ENCODE measurements around the gene PARVG. TPM values are rescaled to one million over a fixed set of nuclear protein-coding genes. Genes with fewer than 3 reads are reported as not detected.

The PARVG gene
- total and polyA plus RNA-seq, 10 of the 15 experiments (the other 5 are each of a cell fraction or from before 2014, with no cell fraction given) = 6.3 to 123 (median 71.9) TPM

- DNase-seq (ENCODE audit: low read depth, low spot score) (no peak), ATAC-seq (no peak), FAIRE-seq (no peak)
- in situ Hi-C loops (cut with MboI) (no loop called here), intact Hi-C loops (cut with micrococcal nuclease; ENCODE audit: unreplicated experiment) (no loop called here)
- peaks cover 0 to 2% of the 10 kb centered on the region in 2 experiments; a peak in 1 of 4 replicates for H3K36me3 ChIP-seq (ENCODE audit: control insufficient read depth in 2 of 2, insufficient read depth in 2 of 2, low read length in 1 of 2)
- RAD21 ChIA-PET (ENCODE audit: unreplicated experiment) = no interaction called here
- no peak overlapping the region for H3K9ac ChIP-seq (ENCODE audit: control insufficient read depth, insufficient read depth, low read length)
- no peak overlapping the region for H3K4me3 ChIP-seq
- no peak overlapping the region for H3K27ac ChIP-seq (ENCODE audit: control insufficient read depth, insufficient read depth)
- H2AFZ ChIP-seq (ENCODE audit: control insufficient read depth, low read depth, low read length) = no peak overlapping the region
- SMC1A ChIA-PET (ENCODE audit: uncharacterized antibody, unreplicated experiment) = interaction anchor here (0.8 kb wide), 1 partner anchor 99 kb away, joined by 3 read pairs; no protein-coding TSS in a partner anchor
- TF ChIP-seq EGR1 (IDR thresholded peaks at IDR 0.05; ENCODE audit: borderline replicate concordance in 1 of 2, low read depth in 2 of 2, low read length in 2 of 2) = 0 out of 3 replicates have a peak, but pooled peaks of 1 of the 2 experiments have one; percentile 12
- no peak for TF ChIP-seq TCF3 (IDR thresholded peaks at IDR 0.05; ENCODE audit: borderline replicate concordance, insufficient read depth, low read depth, low read length)
- peak; percentile 65; the same call in 1 of the 2 replicates for TF ChIP-seq PML (IDR thresholded peaks at IDR 0.05; ENCODE audit: low read length)
- BruUV-seq (replicated peaks) = no TSS peak
- H3K4me1 ChIP-seq (ENCODE audit: control insufficient read depth, insufficient read depth, low read length) = peaks cover 17% of the 10 kb centered on the region
- 71% methylated on average over 4 of the region's 4 CpGs for WGBS (ENCODE audit: insufficient coverage, insufficient replicate concordance, low lambda C conversion rate, missing lambda C conversion rate)
- H3K9me3 ChIP-seq (replicated peaks; ENCODE audit: control insufficient read depth, insufficient read depth, low read length) = no peaks in the 10 kb centered on the region
- no peaks in the 10 kb centered on the region for H3K27me3 ChIP-seq (replicated peaks in 1 of 2; ENCODE audit: control insufficient read depth in 2 of 2, insufficient read depth in 2 of 2, low read length in 1 of 2)
- no peak overlapping the region for H3K4me2 ChIP-seq (ENCODE audit: control insufficient read depth, insufficient read depth)
- CTCF ChIA-PET = no interaction called here
- H3K79me2 ChIP-seq (ENCODE audit: control insufficient read depth, insufficient read depth, low read length) = peaks cover 9% of the 10 kb centered on the region
- no peaks in the 10 kb centered on the region for H4K20me1 ChIP-seq (ENCODE audit: control insufficient read depth, insufficient read depth)
- POLR2A ChIA-PET = no interaction called here
These were observed 6.0 kb downstream of the PARVG start for GRCh38 chr22:44186737-44187136.

DNA sequence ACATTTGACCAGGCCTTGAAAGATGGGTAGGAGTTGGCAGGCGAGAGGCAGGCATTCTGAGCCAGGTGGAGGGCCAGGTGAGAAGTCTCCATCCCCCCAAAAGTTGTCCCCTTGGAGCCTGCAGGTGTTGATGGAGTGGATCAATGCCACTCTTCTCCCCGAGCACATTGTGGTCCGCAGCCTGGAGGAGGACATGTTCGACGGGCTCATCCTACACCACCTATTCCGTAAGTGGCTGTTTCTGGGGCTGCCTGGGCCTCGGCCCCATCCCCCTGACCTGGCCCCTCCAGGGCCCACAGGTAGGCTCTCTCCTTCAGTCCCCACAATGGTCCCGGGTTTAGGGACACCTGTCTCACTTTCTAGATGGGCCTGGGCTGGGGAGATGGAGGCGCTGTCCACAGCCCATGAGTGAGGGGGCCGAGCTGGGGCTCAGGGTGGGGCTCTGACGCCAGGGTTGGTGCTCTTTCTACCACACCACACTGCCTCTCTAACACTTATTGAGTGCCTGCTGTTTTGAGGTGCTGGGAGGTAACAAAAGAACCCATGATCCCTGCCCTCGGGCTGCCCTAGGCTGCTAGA lies 7.0 kb downstream of the PARVG start:
- H4K20me1 ChIP-seq (ENCODE audit: control insufficient read depth, insufficient read depth) = no peaks in the 10 kb centered on the region
- ATAC-seq (no peak), FAIRE-seq (no peak), DNase-seq (ENCODE audit: low read depth, low spot score) (no peak)
- H3K9me3 ChIP-seq (replicated peaks; ENCODE audit: control insufficient read depth, insufficient read depth, low read length) = no peaks in the 10 kb centered on the region
- H3K79me2 ChIP-seq (ENCODE audit: control insufficient read depth, insufficient read depth, low read length) = peaks cover under 1% of the 10 kb centered on the region; the same call in 1 of the 2 replicates
- CTCF ChIA-PET = no interaction called here
- peaks cover 0 to 2% of the 10 kb centered on the region in 2 experiments; a peak in 1 of 4 replicates for H3K36me3 ChIP-seq (ENCODE audit: control insufficient read depth in 2 of 2, insufficient read depth in 2 of 2, low read length in 1 of 2)
- no peak for TF ChIP-seq KLF5 (IDR thresholded peaks at IDR 0.05; ENCODE audit: partially characterized antibody)
- TF ChIP-seq RCOR1 (conservative IDR thresholded peaks at IDR 0.05; ENCODE audit: low read depth, low read length) = no peak
- TF ChIP-seq MXI1 (IDR thresholded peaks at IDR 0.05; ENCODE audit: low read depth, low read length) = no peak
- no peak for TF ChIP-seq ZNF24 (IDR thresholded peaks at IDR 0.05)
- no peak for TF ChIP-seq ZZZ3 (IDR thresholded peaks at IDR 0.05; ENCODE audit: control insufficient read depth, insufficient read length, low read depth)
- no peak for TF ChIP-seq SMAD5 (IDR thresholded peaks at IDR 0.05; ENCODE audit: low read depth)
- no peak for TF ChIP-seq SRF (IDR thresholded peaks at IDR 0.05; ENCODE audit: low read depth in 2 of 2, low read length in 2 of 2)
- TF ChIP-seq JUND (IDR thresholded peaks at IDR 0.05; ENCODE audit: low read depth, low read length) = no peak
- no peak for TF ChIP-seq YY1 (IDR thresholded peaks at IDR 0.05; ENCODE audit: low read depth, low read length)
- no peak for TF ChIP-seq SIN3A (IDR thresholded peaks at IDR 0.05; ENCODE audit: low read depth, low read length)
- no peak overlapping the region for H3K27ac ChIP-seq (ENCODE audit: control insufficient read depth, insufficient read depth)
- BruUV-seq (replicated peaks) = no TSS peak
- H3K4me3 ChIP-seq = no peak overlapping the region
- POLR2A ChIA-PET = no interaction called here
- in situ Hi-C loops (cut with MboI) = no loop called here
- intact Hi-C loops (cut with micrococcal nuclease; ENCODE audit: unreplicated experiment) = no loop called here
- SMC1A ChIA-PET (ENCODE audit: uncharacterized antibody, unreplicated experiment) = no interaction called here
- WGBS (ENCODE audit: insufficient coverage, insufficient replicate concordance, low lambda C conversion rate, missing lambda C conversion rate) = 91% methylated on average over 10 of the region's 12 CpGs
- H3K4me2 ChIP-seq (ENCODE audit: control insufficient read depth, insufficient read depth) = no peak overlapping the region
- H3K4me1 ChIP-seq (ENCODE audit: control insufficient read depth, insufficient read depth, low read length) = peaks cover 23% of the 10 kb centered on the region
- no peaks in the 10 kb centered on the region for H3K27me3 ChIP-seq (replicated peaks in 1 of 2; ENCODE audit: control insufficient read depth in 2 of 2, insufficient read depth in 2 of 2, low read length in 1 of 2)
- no peak overlapping the region for H2AFZ ChIP-seq (ENCODE audit: control insufficient read depth, low read depth, low read length)
- RAD21 ChIA-PET (ENCODE audit: unreplicated experiment) = no interaction called here
- no peak overlapping the region for H3K9ac ChIP-seq (ENCODE audit: control insufficient read depth, insufficient read depth, low read length)

Measured in GM12878 (cell line).